Measurements from ENCODE around the gene CDH4. TPM values are rescaled to one million over a fixed set of nuclear protein-coding genes. Genes with fewer than 3 reads are reported as not detected.

The CDH4 gene
- polyA plus RNA-seq, 1 donor (not counting 4 experiments of a cell fraction or from before 2014, with no cell fraction given) = 2.2 TPM

DNA sequence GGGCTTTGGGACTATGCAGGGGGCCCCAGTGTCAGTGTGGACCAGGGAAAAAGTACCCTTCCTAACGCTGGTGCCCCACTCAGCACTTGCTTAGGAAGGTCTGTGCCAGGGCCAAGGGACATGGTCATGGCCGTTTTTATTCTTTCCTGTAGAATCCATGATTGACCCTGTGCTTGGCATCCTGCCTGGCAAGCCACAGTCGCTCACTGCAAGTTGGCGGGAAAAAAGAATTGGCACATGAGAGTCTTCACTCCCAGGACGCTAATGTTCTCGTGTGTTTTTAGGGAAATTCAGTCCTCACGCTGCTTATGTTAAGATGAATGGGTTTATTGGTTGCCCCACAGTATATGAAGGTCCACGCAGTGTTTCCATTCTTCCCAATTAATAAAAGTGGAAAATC, 253.4 kb downstream of the CDH4 start:
- Histone ChIP-seq H4K20me1 (ENCODE audit: control insufficient read depth, extremely low read depth, insufficient read depth, low read length) (peaks cover 12% of the 10 kb centered on the region), H3K27ac (ENCODE audit: control insufficient read depth, insufficient read depth, low read length) (no peak overlapping the region), H3K36me3 (ENCODE audit: control insufficient read depth in 2 of 2, extremely low read depth in 1 of 2, insufficient read depth in 2 of 2, low read length in 2 of 2) (no peaks in the 10 kb centered on the region), H3K9me3 (ENCODE audit: control insufficient read depth, low read depth, low read length) (no peaks in the 10 kb centered on the region), H3K79me2 (ENCODE audit: control insufficient read depth, insufficient read depth, low read length) (no peaks in the 10 kb centered on the region), H3K4me1 (ENCODE audit: control insufficient read depth, extremely low read depth, insufficient read depth, low read length) (no peaks in the 10 kb centered on the region), H3K4me2 (ENCODE audit: control insufficient read depth, extremely low read depth, insufficient read depth, low read depth, low read length) (no peak overlapping the region), H3K9me1 (ENCODE audit: control insufficient read depth, extremely low read depth, insufficient read depth, low read length) (peaks cover 2% of the 10 kb centered on the region), H2AFZ (ENCODE audit: control insufficient read depth, low read length) (no peak overlapping the region), H3K4me3 (ENCODE audit: control insufficient read depth in 2 of 3, extremely low read depth in 1 of 3, insufficient read depth in 2 of 3, low read depth in 1 of 3, low read length in 3 of 3) (no peak overlapping the region), H3K9ac (ENCODE audit: control insufficient read depth, extremely low read depth, insufficient read depth, low read length) (no peak overlapping the region), H3K27me3 (ENCODE audit: control insufficient read depth, extremely low read depth, insufficient read depth, low read length) (no peaks in the 10 kb centered on the region)
- dilution Hi-C loops (cut with MboI; ENCODE audit: extremely low pct_ligation_motif_present, low sequenced_read_pairs) = no loop called here
- TF ChIP-seq, protein P1, sequence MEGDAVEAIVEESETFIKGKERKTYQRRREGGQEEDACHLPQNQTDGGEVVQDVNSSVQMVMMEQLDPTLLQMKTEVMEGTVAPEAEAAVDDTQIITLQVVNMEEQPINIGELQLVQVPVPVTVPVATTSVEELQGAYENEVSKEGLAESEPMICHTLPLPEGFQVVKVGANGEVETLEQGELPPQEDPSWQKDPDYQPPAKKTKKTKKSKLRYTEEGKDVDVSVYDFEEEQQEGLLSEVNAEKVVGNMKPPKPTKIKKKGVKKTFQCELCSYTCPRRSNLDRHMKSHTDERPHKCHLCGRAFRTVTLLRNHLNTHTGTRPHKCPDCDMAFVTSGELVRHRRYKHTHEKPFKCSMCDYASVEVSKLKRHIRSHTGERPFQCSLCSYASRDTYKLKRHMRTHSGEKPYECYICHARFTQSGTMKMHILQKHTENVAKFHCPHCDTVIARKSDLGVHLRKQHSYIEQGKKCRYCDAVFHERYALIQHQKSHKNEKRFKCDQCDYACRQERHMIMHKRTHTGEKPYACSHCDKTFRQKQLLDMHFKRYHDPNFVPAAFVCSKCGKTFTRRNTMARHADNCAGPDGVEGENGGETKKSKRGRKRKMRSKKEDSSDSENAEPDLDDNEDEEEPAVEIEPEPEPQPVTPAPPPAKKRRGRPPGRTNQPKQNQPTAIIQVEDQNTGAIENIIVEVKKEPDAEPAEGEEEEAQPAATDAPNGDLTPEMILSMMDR (optimal IDR thresholded peaks at IDR 0.05 in 1 of 3, IDR thresholded peaks at IDR 0.05 in 1 of 3, conservative IDR thresholded peaks at IDR 0.05 in 1 of 3; ENCODE audit: extremely low read depth in 1 of 3, insufficient read depth in 2 of 3, low read length in 3 of 3) = no peak
- TF ChIP-seq EZH2 (IDR thresholded peaks at IDR 0.05; ENCODE audit: low read length) = no peak
- DNase-seq (ENCODE audit: low read depth, low spot score) (no peak), FAIRE-seq (no peak)

DNA sequence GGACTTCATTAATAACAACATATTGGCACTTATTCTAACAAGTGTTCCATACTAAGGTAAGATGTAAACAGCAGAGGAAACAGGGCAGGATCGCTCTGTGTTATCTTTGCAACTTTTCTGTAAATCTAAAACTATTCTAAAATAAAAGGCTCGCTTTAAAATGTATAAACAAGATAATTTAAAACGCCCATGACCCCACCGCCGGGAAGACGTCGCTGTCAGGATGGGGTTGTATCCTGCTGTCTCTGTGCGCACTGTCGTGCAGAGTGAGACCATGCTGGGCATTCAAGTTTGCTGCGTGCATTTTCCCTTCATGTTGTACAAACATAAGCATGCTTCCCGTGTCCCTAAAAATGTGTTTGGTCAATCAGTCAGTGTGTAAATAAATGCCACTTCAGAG, 255.7 kb downstream of the CDH4 start:
- H3K4me3 ChIP-seq (ENCODE audit: control insufficient read depth in 2 of 3, extremely low read depth in 1 of 3, insufficient read depth in 2 of 3, low read depth in 1 of 3, low read length in 3 of 3) = no peak overlapping the region
- H3K27ac ChIP-seq (ENCODE audit: control insufficient read depth, insufficient read depth, low read length) = no peak overlapping the region
- no peaks in the 10 kb centered on the region for H3K9me3 ChIP-seq (ENCODE audit: control insufficient read depth, low read depth, low read length)
- no peaks in the 10 kb centered on the region for H3K9me1 ChIP-seq (ENCODE audit: control insufficient read depth, extremely low read depth, insufficient read depth, low read length)
- DNase-seq (ENCODE audit: low read depth, low spot score) = no peak
- dilution Hi-C loops (cut with MboI; ENCODE audit: extremely low pct_ligation_motif_present, low sequenced_read_pairs) = no loop called here
- no peak for FAIRE-seq
- no peak overlapping the region for H2AFZ ChIP-seq (ENCODE audit: control insufficient read depth, low read length)
- no peaks in the 10 kb centered on the region for H3K36me3 ChIP-seq (ENCODE audit: control insufficient read depth in 2 of 2, extremely low read depth in 1 of 2, insufficient read depth in 2 of 2, low read length in 2 of 2)
- TF ChIP-seq, protein P1 (optimal IDR thresholded peaks at IDR 0.05 in 1 of 3, IDR thresholded peaks at IDR 0.05 in 1 of 3, conservative IDR thresholded peaks at IDR 0.05 in 1 of 3; ENCODE audit: extremely low read depth in 1 of 3, insufficient read depth in 2 of 3, low read length in 3 of 3) = no peak
- TF ChIP-seq EZH2 (IDR thresholded peaks at IDR 0.05; ENCODE audit: low read length) = no peak
- H3K27me3 ChIP-seq (ENCODE audit: control insufficient read depth, extremely low read depth, insufficient read depth, low read length) = no peaks in the 10 kb centered on the region
- H4K20me1 ChIP-seq (ENCODE audit: control insufficient read depth, extremely low read depth, insufficient read depth, low read length) = peaks cover 6% of the 10 kb centered on the region
- H3K79me2 ChIP-seq (ENCODE audit: control insufficient read depth, insufficient read depth, low read length) = no peaks in the 10 kb centered on the region
- no peak overlapping the region for H3K9ac ChIP-seq (ENCODE audit: control insufficient read depth, extremely low read depth, insufficient read depth, low read length)
- no peak overlapping the region for H3K4me2 ChIP-seq (ENCODE audit: control insufficient read depth, extremely low read depth, insufficient read depth, low read depth, low read length)
- no peaks in the 10 kb centered on the region for H3K4me1 ChIP-seq (ENCODE audit: control insufficient read depth, extremely low read depth, insufficient read depth, low read length)

Data from keratinocyte (primary cell).